AG09309 (cell line): ENCODE data around the gene LCP2.

Experiments used
- DNase-seq: peaks from one replicate; pipeline ENCODE4 v3.0.0-alpha.2; 2010; ENCODE audit warnings: low read depth
- H3K4me3 ChIP-seq: 2 replicates; pipeline ENCODE4 v1.5.1; 2011; ENCODE audit warnings: mild to moderate bottlenecking, low read depth, low read length, moderate library complexity; ENCODE audit not compliant: control insufficient read depth
- CTCF ChIP-seq: IDR thresholded peaks from 2 replicates; pipeline ENCODE4 v1.5.1; 2011; ENCODE audit warnings: mild to moderate bottlenecking, low read depth, low read length, inconsistent platforms; ENCODE audit not compliant: insufficient read depth, control insufficient read depth; ENCODE audit errors: missing control alignments

The LCP2 gene

GRCh38 chr5:170306381-170306831, 8.8 kb upstream of the LCP2 start:
- peak; percentile 16 for DNase-seq
- no peak for TF ChIP-seq CTCF
- no peak overlapping the region for H3K4me3 ChIP-seq

GRCh38 chr5:170305646-170306025, 8.1 kb upstream of the LCP2 start:
- no peak for TF ChIP-seq CTCF

DNA sequence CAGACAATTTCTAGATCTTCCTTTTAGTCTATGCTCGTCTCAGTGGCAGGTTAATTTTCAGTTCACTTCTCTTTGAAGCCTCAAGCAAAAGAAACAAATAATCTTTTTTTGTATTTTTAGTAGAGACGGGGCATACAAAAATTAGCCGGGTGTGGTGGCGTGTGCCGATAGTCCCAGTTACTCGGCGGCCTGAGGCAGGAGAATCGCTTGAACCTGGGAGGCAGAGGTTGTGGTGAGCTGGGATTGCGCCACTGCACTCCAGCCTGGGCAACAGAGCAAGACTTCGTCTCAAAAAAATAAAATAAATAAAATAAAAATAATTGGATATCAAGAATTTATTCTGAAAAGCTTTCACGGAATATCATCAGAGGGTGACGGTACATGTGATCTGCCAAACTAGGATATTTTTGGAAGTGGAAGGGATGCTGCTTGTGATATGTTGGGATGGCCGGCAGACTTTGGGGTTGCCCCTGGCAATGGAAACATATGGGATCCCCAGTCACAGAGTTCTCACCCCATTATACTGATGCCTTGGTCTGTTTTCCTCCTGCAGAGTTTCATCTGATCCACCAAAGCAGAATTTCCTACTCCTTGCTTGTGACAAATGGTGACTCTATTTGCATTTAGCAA, 7.6 kb upstream of the LCP2 start:
- no peak for TF ChIP-seq CTCF
- no peak overlapping the region for H3K4me3 ChIP-seq

More at GRCh38 chr5:170305646-170306025, 8.1 kb upstream of the LCP2 start:
- DNase-seq, result no peak
- H3K4me3 ChIP-seq, result no peak overlapping the region

GRCh38 chr5:170303549-170303948, 6.0 kb upstream of the LCP2 start:
- TF ChIP-seq CTCF, result no peak
- H3K4me3 ChIP-seq, result no peak overlapping the region
- no peak for DNase-seq

More for the DNA sequence above, 7.6 kb upstream of the LCP2 start:
- DNase-seq, result no peak

DNA sequence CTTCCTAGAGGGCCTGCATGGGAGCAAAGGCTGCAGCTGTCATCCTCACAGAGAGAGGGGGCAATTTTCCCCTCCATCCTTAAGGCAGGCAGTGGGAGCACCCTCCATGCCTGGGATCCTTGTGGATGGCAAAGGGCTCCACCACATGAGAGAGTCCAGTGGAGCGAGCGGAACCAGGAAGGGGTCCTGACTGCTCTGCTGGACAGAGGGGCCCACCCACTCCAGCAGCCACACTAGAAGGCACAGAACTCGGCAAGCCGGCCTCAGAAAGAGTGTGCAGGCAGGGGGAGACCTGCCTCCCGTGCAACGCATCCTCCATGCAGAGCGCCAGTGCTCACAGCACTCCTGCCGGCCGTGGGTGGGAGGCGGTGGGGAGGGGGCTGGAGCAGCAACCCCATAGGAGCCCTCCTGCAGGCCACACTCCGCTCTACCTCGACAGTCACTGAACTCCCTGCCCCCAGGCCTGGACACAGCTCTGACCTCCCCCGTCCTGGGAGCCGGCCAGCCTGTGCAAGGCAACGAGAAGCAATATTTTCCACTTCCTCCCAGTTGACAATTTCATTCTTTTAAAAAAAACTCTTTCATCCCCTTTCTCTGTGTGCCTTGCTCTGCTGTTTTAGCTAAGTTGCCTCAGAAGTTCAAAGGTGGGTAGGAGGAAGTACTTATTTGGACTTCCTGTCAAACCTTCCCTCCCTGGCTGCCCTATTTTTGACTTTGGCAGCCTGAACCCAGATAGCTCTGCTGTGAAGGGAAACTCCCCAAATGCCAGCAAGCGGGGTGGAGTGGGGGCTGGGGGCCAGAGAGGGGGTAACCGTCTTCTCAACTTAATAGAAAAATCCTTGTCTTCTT, 5.3 kb upstream of the LCP2 start:
- H3K4me3 ChIP-seq, result no peak overlapping the region
- no peak for DNase-seq
- no peak for TF ChIP-seq CTCF

DNA sequence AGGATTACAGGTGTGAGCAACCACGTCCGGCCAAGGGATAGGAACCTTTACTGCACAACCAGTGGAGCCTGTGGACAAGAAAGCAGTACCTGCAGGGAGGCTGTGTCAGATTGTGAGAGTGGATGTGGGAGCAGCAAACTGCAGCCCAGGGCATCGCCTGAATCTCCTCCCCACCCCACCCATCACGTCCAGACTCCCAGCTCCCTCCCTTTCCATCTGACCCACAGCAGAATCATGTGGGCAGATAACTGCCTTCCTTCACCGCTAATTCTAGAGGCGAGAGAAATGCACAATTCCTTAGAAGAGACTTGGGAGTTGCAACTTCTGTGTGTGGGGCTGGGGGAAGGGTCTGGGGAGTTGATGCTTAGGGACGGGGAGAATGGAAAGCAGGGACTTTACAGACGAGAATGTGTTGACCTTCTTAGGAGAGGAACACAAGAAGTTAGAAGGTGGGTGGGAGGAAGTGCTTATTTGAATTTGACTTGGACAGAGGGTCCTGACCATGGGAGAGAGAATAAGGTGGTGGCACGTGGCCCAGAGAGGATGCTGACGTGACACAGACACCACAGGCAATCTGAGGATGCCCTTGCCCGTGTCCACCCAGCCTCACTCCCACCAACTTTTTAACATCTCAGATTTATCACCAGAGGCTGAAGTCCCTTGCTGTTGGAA, 4.5 kb upstream of the LCP2 start:
- no peak for DNase-seq
- no peak for TF ChIP-seq CTCF
- H3K4me3 ChIP-seq, result no peak overlapping the region
